Psoas muscle (tissue), 8 donors: ENCODE measurements around the gene HECW1. TPM values are rescaled to one million over a fixed set of nuclear protein-coding genes. Genes with fewer than 3 reads are reported as not detected.
"Not testable (repeated sequence)": the region's sequence is repeated elsewhere in the genome, so short reads cannot be mapped to it uniquely, and the experiment has no call there.

ENCODE experiments used
- ATAC-seq, 4 donors: fragments of 200-7000 bp; cut with Tn5 transposase; one replicate each; pipeline ENCODE4 v1.9.1; 2020; ENCODE audit warnings: moderate library complexity in 3 of 4, mild to moderate bottlenecking in 2 of 4
- DNase-seq, 2 donors: peaks; one replicate each; pipeline ENCODE4 v3.0.0-alpha.2; 2020
- H3K27ac ChIP-seq: fragments of 200-600 bp; one replicate; pipeline ENCODE4 v1.8.0; 2022
- H3K27me3 ChIP-seq, 3 donors: fragments of 200-600 bp in 1 of 3; one replicate each; pipeline versions ENCODE4 v1.6.1 to v1.8.0; 2013 to 2022; ENCODE audit warnings: low read length in 2 of 3, mild to moderate bottlenecking in 2 of 3, moderate library complexity in 1 of 3; ENCODE audit not compliant: insufficient read depth in 3 of 3
- H3K36me3 ChIP-seq, 2 donors: fragments of 200-600 bp in 1 of 2; one replicate each; pipeline versions ENCODE4 v1.6.1 to v1.8.0; 2013 to 2022; ENCODE audit warnings: low read depth in 1 of 2, mild to moderate bottlenecking in 1 of 2, moderate library complexity in 1 of 2; ENCODE audit not compliant: insufficient read depth in 1 of 2
- H3K4me1 ChIP-seq: fragments of 200-600 bp; one replicate; pipeline ENCODE4 v1.8.0; 2022
- H3K4me3 ChIP-seq: fragments of 200-600 bp; one replicate; pipeline ENCODE4 v1.8.0; 2022; ENCODE audit warnings: mild to moderate bottlenecking
- H3K9me3 ChIP-seq: fragments of 200-600 bp; one replicate; pipeline ENCODE4 v1.8.0; 2022
- WGBS, 3 donors: extraction: QIAGEN DNeasy Blood & Tissue Kit; methylation state at CpG; one replicate each; pipeline versions ENCODE4 v1.1.6 to v1.1.7; 2013; 5-methylcytosine and 5-hydroxymethylcytosine counted together
- intact Hi-C, 2 donors: fragments of 100-400 bp; cut with DNase I; formaldehyde crosslinking; loops; one replicate each; pipeline versions ENCODE4 v1.11.0 to v1.14.2; 2022
- polyA plus RNA-seq, 3 donors: library from polyadenylated mRNA; stranded (reverse); fragments of 200-250 nt; gene quantifications; one replicate each; pipeline ENCODE4 v1.2.3, GENCODE V29; 2013
- total RNA-seq, 4 donors: library from RNA; stranded (reverse); fragmentation: NEBNext Ultra II Directional in 2 of 4; extraction: Animal tissue kit (Norgen Biotek cat#: 25700) in 2 of 4; gene quantifications; one replicate each; pipeline versions ENCODE4 v1.2.1 to v1.2.4, GENCODE V29; 2021 to 2023
- TF ChIP-seq, protein P1 (sequence below): fragments of 200-600 bp; IDR thresholded peaks from one replicate; pipeline ENCODE4 v1.8.0; 2022; ENCODE audit warnings: antibody characterized with exemption
- donor health status: healthy with polysubstance abuse.
- donor health status: DM: no; HTN: no; CAD: no; lungs with moderate emphysema.
- donor health status: Bipolar disorder and iron deficiency.
- donor health status: healthy.
- donor health status: DM: yes; HTN: yes; CAD: no.
- donor health status: DM: no; HTN: no; CAD: no.
- donor health status: DM: no; HTN: no; CAD: no.
- donor health status: DM: yes; HTN: yes; CAD: no.

HECW1 gene
- total and polyA plus RNA-seq, 7 donors: 0.07 to 2.8 (median 1.0) TPM

DNA sequence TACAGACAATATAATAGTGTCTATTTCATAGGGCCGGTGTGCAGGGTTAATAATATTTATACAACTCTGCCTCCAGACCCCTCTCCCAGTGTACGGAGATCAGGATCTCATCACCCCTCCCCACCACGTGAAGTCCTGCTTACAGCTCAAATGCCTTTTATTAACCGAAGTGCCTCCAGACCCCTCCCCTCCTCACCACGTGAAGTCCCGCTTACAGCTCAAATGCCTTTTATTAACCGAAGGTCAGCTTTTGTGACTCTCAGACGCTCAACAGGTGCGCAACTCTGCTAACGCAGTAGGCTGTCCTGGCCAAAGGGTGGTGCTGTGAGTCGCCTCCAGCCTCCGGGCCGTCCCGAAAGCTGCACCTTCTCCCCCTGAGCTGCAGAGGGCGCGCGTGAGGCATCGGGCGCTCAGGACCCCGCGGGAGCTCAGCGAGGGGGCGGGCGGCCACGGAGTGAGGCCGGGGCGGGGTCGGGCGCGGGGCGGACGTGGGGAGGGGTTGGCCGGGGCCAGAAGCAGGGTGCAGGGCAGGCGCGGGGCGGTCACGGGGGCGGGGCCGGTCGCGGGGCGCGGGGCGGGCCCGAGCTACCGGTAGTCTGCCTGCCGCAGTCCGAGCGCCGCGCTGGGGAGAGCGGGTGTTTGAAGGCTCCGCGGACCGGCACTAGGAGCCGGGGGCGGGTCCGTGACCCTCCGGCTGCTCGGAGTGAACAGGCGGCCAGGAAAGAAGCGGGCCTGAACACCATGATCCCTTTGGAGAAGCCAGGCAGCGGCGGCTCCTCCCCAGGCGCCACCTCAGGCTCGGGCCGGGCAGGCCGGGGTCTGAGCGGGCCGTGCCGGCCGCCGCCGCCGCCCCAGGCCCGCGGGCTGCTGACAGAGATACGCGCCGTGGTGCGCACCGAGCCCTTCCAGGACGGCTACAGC lies 470.3 kb downstream of the HECW1 start, which contains the start of gene STK17A:
Gene STK17A (plus strand): TSS at position 606 of the 921 bp plus-strand sequence. CDS start 136 bp downstream, at position 742.
- WGBS, 3 donors: 0 to 1% (median 1%) methylated on average over 50 to 83 of the region's 83 CpGs
- intact Hi-C loops: loop anchor here (1.0 to 10.0 kb wide), 7 partner anchors 65 to 256 kb away; no protein-coding TSS in a partner anchor
- H3K27me3 ChIP-seq: no peaks in the 10 kb centered on the region
- peak within 1 kb of the TSS; percentile 81 for H3K4me3 ChIP-seq
- H3K9me3 ChIP-seq: no peaks in the 10 kb centered on the region
- DNase-seq (peak; percentile 92 to 95), ATAC-seq (peak; percentile 92 to 97 (median 95))
- TF ChIP-seq, protein P1, sequence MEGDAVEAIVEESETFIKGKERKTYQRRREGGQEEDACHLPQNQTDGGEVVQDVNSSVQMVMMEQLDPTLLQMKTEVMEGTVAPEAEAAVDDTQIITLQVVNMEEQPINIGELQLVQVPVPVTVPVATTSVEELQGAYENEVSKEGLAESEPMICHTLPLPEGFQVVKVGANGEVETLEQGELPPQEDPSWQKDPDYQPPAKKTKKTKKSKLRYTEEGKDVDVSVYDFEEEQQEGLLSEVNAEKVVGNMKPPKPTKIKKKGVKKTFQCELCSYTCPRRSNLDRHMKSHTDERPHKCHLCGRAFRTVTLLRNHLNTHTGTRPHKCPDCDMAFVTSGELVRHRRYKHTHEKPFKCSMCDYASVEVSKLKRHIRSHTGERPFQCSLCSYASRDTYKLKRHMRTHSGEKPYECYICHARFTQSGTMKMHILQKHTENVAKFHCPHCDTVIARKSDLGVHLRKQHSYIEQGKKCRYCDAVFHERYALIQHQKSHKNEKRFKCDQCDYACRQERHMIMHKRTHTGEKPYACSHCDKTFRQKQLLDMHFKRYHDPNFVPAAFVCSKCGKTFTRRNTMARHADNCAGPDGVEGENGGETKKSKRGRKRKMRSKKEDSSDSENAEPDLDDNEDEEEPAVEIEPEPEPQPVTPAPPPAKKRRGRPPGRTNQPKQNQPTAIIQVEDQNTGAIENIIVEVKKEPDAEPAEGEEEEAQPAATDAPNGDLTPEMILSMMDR: peak; percentile 94
- peak within 1 kb of the TSS; percentile 92 for H3K27ac ChIP-seq
- H3K4me1 ChIP-seq: peaks cover 21% of the 10 kb centered on the region
- no peaks in the 10 kb centered on the region for H3K36me3 ChIP-seq

DNA sequence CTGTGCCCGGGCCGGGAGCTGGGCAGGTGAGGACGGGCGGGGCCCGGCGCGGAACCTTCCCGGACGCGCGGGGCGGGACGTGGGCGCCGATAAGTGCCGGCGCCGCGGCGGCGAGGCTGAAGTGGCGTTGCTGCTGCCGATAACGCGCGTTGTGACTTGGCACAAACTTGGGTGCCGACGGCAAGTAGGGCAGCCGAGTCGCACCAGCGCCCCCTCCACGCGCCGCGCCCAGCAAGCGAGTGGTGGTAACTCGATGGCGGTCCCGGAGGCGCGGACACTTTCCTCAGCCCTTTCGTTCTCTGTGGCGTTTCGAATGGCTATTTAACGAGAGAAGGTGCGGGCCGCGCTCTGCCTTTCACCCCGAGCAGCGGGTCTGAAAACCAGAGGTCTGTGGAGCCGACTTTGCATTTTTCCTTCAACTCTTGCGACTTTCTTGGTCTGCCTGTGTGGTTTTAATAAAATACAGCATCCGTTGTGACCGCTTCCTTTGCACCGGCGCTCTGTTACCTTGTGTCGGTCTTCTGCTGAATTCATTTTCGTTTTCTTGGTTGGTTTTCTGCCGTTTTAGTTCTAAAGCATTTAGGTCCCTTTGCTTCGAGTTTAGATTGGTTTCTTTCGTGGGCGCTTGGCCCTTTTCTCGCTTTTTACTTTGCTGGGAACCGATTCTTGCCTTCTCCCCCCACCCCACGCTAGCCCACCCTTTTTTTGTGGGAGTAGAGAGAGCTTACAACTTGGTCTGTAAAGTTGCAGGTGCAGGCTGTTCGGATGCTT lies 471.2 kb downstream of the HECW1 start:
- peaks cover 21% of the 10 kb centered on the region for H3K4me1 ChIP-seq
- intact Hi-C loops: loop anchor here (2.0 to 10.0 kb wide), 5 partner anchors 64 to 251 kb away; no protein-coding TSS in a partner anchor
- ATAC-seq (peak; percentile 38 to 66 (median 58)), DNase-seq (peak; percentile 64 to 85)
- H3K36me3 ChIP-seq: no peaks in the 10 kb centered on the region
- H3K4me3 ChIP-seq: peak overlapping the region; percentile 81
- TF ChIP-seq, protein P1: peak; percentile 8
- no peaks in the 10 kb centered on the region for H3K27me3 ChIP-seq
- H3K9me3 ChIP-seq: no peaks in the 10 kb centered on the region
- H3K27ac ChIP-seq: peak overlapping the region; percentile 92
- 0 to 1% (median 0%) methylated on average over 51 to 66 of the region's 66 CpGs for WGBS, 3 donors

DNA sequence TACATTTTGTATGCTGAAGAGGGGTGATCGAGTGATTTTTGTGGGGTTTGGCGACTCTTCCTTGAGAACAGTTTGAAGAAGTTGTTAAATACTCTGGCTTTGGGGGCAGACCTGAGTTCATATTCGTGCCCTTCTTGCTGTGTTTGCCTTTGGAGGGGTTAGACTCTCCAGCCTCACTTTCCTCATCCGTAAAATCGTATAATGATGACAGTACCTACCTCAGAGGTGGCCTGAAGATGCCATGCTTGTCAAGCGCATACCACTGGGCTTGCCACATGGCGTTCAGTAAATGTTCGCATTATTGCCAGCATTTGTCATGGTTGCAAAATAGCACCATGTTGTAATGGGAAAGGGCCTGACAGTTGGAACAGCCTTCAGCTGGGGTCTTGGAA lies 471.7 kb downstream of the HECW1 start:
- ATAC-seq (peak; percentile 44 to 54 (median 52)), DNase-seq (peak in 1 of 2 donors; percentile 30)
- Histone ChIP-seq H3K27ac (peak overlapping the region; percentile 92), H3K27me3 (no peaks in the 10 kb centered on the region), H3K4me1 (peaks cover 21% of the 10 kb centered on the region), H3K9me3 (no peaks in the 10 kb centered on the region), H3K36me3 (no peaks in the 10 kb centered on the region), H3K4me3 (peak overlapping the region; percentile 81)
- TF ChIP-seq, protein P1: no peak
- intact Hi-C loops: loop anchor here (5.0 to 10.0 kb wide), 4 partner anchors 63 to 251 kb away; no protein-coding TSS in a partner anchor
- 17 to 20% (median 20%) methylated on average over 8 of the region's 8 CpGs for WGBS, 3 donors

DNA sequence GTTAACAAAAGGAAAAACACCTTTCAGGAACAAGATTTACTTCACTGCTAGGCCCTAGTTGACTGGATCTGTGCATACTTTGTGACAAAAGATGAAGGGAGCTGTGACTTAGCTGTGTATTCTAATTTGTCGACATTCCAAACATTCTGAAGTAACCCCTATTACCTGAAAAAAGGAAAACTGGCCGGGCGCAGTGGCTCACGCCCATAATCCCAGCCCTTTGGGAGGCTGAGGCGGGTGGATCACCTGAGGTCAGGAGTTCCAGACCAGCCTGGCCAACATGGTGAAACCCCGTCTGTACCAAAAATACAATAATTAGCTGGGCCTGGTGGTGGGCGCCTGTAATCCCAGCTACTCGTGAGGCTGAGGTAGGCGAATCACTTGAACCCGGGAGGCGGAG lies 472.3 kb downstream of the HECW1 start:
- intact Hi-C loops: loop anchor here (5.0 to 10.0 kb wide), 4 partner anchors 63 to 250 kb away; no protein-coding TSS in a partner anchor
- ATAC-seq, DNase-seq, H3K36me3 ChIP-seq, H3K9me3 ChIP-seq, H3K27me3 ChIP-seq: not testable (repeated sequence)
- peak overlapping the region; percentile 81 for H3K4me3 ChIP-seq
- peaks cover 21% of the 10 kb centered on the region for H3K4me1 ChIP-seq
- peak overlapping the region; percentile 92 for H3K27ac ChIP-seq
- 92 to 95% (median 92%) methylated on average over 11 of the region's 11 CpGs for WGBS, 3 donors
